ENCODE data around the gene PPDPF. TPM values are rescaled to one million over a fixed set of nuclear protein-coding genes. Genes with fewer than 3 reads are reported as not detected.

PPDPF gene
- total and polyA plus RNA-seq, 2 donors (not counting 3 experiments of a cell fraction or from before 2014, with no cell fraction given), result 52.2 to 219 TPM

GRCh38 chr20:63473555-63474449, 46.8 kb upstream of the PPDPF start:
- no peak overlapping the region for H2AFZ ChIP-seq (ENCODE audit: low read depth, low read length)
- dilution Hi-C loops (cut with MboI; ENCODE audit: extremely low pct_ligation_motif_present, low sequenced_read_pairs), result no loop called here
- no peak overlapping the region for H3K4me3 ChIP-seq (replicated peaks in 1 of 3; ENCODE audit: insufficient read depth in 1 of 3, low read depth in 1 of 3, low read length in 3 of 3)
- TF ChIP-seq CTCF (IDR thresholded peaks at IDR 0.05; ENCODE audit: extremely low read depth in 1 of 2, insufficient read depth in 1 of 2, low read depth in 1 of 2, low read length in 2 of 2), result no peak
- no peak for TF ChIP-seq JUN (IDR thresholded peaks at IDR 0.05; ENCODE audit: borderline replicate concordance, insufficient read depth, insufficient read length, low read depth)
- TF ChIP-seq POLR2AphosphoS5 (IDR thresholded peaks at IDR 0.05; ENCODE audit: insufficient read depth, low read depth, low read length), result no peak
- TF ChIP-seq EZH2 (IDR thresholded peaks at IDR 0.05; ENCODE audit: borderline replicate concordance, low read depth, low read length, severe bottlenecking), result no peak
- no peak for TF ChIP-seq FOS (IDR thresholded peaks at IDR 0.05; ENCODE audit: borderline replicate concordance, insufficient read depth, low read length)
- TF ChIP-seq GATA2 (IDR thresholded peaks at IDR 0.05; ENCODE audit: insufficient read depth, insufficient read length, low read depth, low read length), result no peak
- no peak for TF ChIP-seq POLR2A (IDR thresholded peaks at IDR 0.05; ENCODE audit: low read depth, low read length)
- no peak for TF ChIP-seq MAX (IDR thresholded peaks at IDR 0.05; ENCODE audit: insufficient read depth, insufficient read length)
- no peak for TF ChIP-seq MYC (IDR thresholded peaks at IDR 0.05; ENCODE audit: low read depth, low read length)
- no peaks in the 10 kb centered on the region for H3K9me1 ChIP-seq (replicated peaks; ENCODE audit: control insufficient read depth, extremely low read depth, insufficient read depth, low read length)
- no peaks in the 10 kb centered on the region for H4K20me1 ChIP-seq (replicated peaks; ENCODE audit: control insufficient read depth, extremely low read depth, insufficient read depth, low read length)
- ChIA-PET POLR2A (no interaction called here), CTCF (no interaction called here)
- H3K27ac ChIP-seq (ENCODE audit: insufficient read depth, low read depth, low read length), result no peak overlapping the region
- DNase-seq (ENCODE audit: low read depth, low spot score), result no peak
- no peak overlapping the region for H3K9ac ChIP-seq (replicated peaks; ENCODE audit: extremely low read depth, insufficient read depth, low read length)
- peaks cover 31 to 36% of the 10 kb centered on the region in 2 experiments for H3K27me3 ChIP-seq (ENCODE audit: control insufficient read depth in 2 of 2, insufficient read depth in 2 of 2, low read length in 2 of 2)
- no peak for FAIRE-seq
- no peaks in the 10 kb centered on the region for H3K79me2 ChIP-seq (ENCODE audit: control insufficient read depth, insufficient read depth, low read length)
- no peaks in the 10 kb centered on the region for H3K36me3 ChIP-seq (ENCODE audit: control insufficient read depth in 2 of 2, extremely low read depth in 1 of 2, insufficient read depth in 2 of 2, low read length in 2 of 2)
- H3K4me1 ChIP-seq (ENCODE audit: control insufficient read depth, extremely low read depth, insufficient read depth, low read length), result no peaks in the 10 kb centered on the region
- BruUV-seq (replicated peaks), result no TSS peak
- intact Hi-C loops (cut with micrococcal nuclease), result no loop called here
- H3K9me3 ChIP-seq (replicated peaks; ENCODE audit: control insufficient read depth, insufficient read depth, low read length), result no peaks in the 10 kb centered on the region
- H3K4me2 ChIP-seq (ENCODE audit: insufficient read depth, low read length), result no peak overlapping the region
